Heart right ventricle (tissue), 16 donors: ENCODE data around the gene CAPN8. TPM values are rescaled to one million over a fixed set of nuclear protein-coding genes. Genes with fewer than 3 reads are reported as not detected.

Experiments
- ATAC-seq, 8 donors: fragments of 200-7000 bp; cut with Tn5 transposase; one replicate each; pipeline ENCODE4 v1.9.1; 2020; ENCODE audit warnings: mild to moderate bottlenecking in 8 of 8, moderate library complexity in 8 of 8, moderate number of reproducible peaks in 1 of 8
- DNase-seq, 2 donors: peaks; one replicate each; pipeline ENCODE4 v3.0.0-alpha.2; 2020
- H3K27ac ChIP-seq, 10 donors: fragments of 200-600 bp; sonication (generic) in 2 of 10; one replicate each; pipeline versions ENCODE4 v1.5.0 to v1.8.0; 2020 to 2022; ENCODE audit warnings: mild to moderate bottlenecking in 3 of 10
- H3K27me3 ChIP-seq, 7 donors: fragments of 200-600 bp; one replicate each; pipeline ENCODE4 v1.8.0; 2021 to 2022; ENCODE audit warnings: mild to moderate bottlenecking in 2 of 7
- H3K36me3 ChIP-seq, 9 donors: fragments of 200-600 bp; sonication (generic) in 1 of 9; one replicate each; pipeline versions ENCODE4 v1.5.0 to v1.8.0; 2020 to 2022; ENCODE audit warnings: mild to moderate bottlenecking in 2 of 9
- H3K4me1 ChIP-seq, 9 donors: fragments of 200-600 bp; sonication (generic) in 1 of 9; one replicate each; pipeline versions ENCODE4 v1.5.0 to v1.8.0; 2020 to 2022; ENCODE audit warnings: mild to moderate bottlenecking in 4 of 9
- H3K4me3 ChIP-seq, 10 donors: fragments of 200-600 bp; sonication (generic) in 2 of 10; one replicate each; pipeline versions ENCODE4 v1.5.0 to v1.8.0; 2020 to 2022; ENCODE audit warnings: mild to moderate bottlenecking in 7 of 10, moderate library complexity in 2 of 10
- H3K9me3 ChIP-seq, 11 donors: fragments of 200-600 bp in 10 of 11; sonication (generic) in 2 of 11; one replicate each; pipeline versions ENCODE4 v1.5.0 to v1.8.0; 2013 to 2022; ENCODE audit warnings: mild to moderate bottlenecking in 2 of 11, control low read depth in 1 of 11, moderate library complexity in 1 of 11
- CTCF ChIP-seq, 9 donors: fragments of 200-600 bp; sonication (generic) in 2 of 9; IDR thresholded peaks; one replicate each; pipeline versions ENCODE4 v1.5.0 to v1.8.0; 2021 to 2022; ENCODE audit warnings: antibody characterized with exemption in 9 of 9, mild to moderate bottlenecking in 5 of 9, moderate library complexity in 1 of 9
- WGBS, 2 donors: extraction: QIAGEN DNeasy Blood & Tissue Kit; methylation state at CpG; one replicate each; pipeline ENCODE4 v1.1.7; 2013; ENCODE audit warnings: inconsistent platforms in 1 of 2; 5-methylcytosine and 5-hydroxymethylcytosine counted together
- intact Hi-C, 10 donors: fragments of 100-400 bp; cut with DNase I; formaldehyde crosslinking; loops; one replicate each; pipeline versions ENCODE4 v1.11.1 to v1.14.2; 2022
- polyA plus RNA-seq, 2 donors: library from polyadenylated mRNA; stranded (reverse); fragments of 200-250 nt; gene quantifications; one replicate each; pipeline ENCODE4 v1.2.3, GENCODE V29; 2013
- total RNA-seq, 10 donors: library from RNA; stranded (reverse); fragmentation: NEBNext Ultra II Directional in 3 of 10; extraction: Animal tissue kit (Norgen Biotek cat#: 25700) in 3 of 10; gene quantifications; one replicate each; pipeline versions ENCODE4 v1.2.1 to v1.2.4, GENCODE V29; 2021 to 2023
- donor health status: Arrhythmogenic right ventricular cardiomyopathy.
- donor health status: ischemic (EF 13 %, LVEDD 7.1; RV severe dilation, severe dysfunction).
- donor health status: healthy with polysubstance abuse.
- donor health status: DM: no; HTN: yes; CAD: no.
- donor health status: DM: no; HTN: no; CAD: no.
- donor health status: ischemic (EF 25% LVEDD 6.9; RV normal size, moderate dysfunction).
- donor health status: ischemic (EF 25% LVEDD 5.7; RV mildly dilated, moderate dysfunction).
- donor health status: healthy.
- donor health status: DM: yes; HTN: yes; CAD: no.
- donor health status: Ischemic cardiomyopathy.
- donor health status: ischemic (EF 35%, LVEDD 5.7; RV mildly dilated, moderate dysfunction).
- donor health status: nonischemic (EF 11% LVEDD 7.7; RV severe dilation, severe dysfunction).
- donor health status: DM: yes; HTN: yes; CAD: no.
- donor health status: PGD.
- donor health status: ischemic (EF 29% LVEDD 5.4; RV normal size, mild dysfunction).
- donor health status: nonischemic (EF 23%, LVEDD 6.1; RV moderate dilation, normal function).

Gene CAPN8
- total and polyA plus RNA-seq, 12 donors = 0.10 TPM; not detected in 11

GRCh38 chr1:223503348-223503747 lies 162.2 kb downstream of the CAPN8 start:
- ATAC-seq = no peak
- Histone ChIP-seq H3K36me3 (no peaks in the 10 kb centered on the region), H3K4me1 (peaks cover 0 to 3% (median 0%) of the 10 kb centered on the region in 9 donors), H3K4me3 (no peak overlapping the region), H3K9me3 (no peaks in the 10 kb centered on the region), H3K27ac (no peak overlapping the region), H3K27me3 (no peaks in the 10 kb centered on the region)
- TF ChIP-seq CTCF (IDR thresholded peaks at IDR 0.05) = no peak
- intact Hi-C loops = no loop called here
- DNase-seq = no peak
- 84 to 93% methylated on average over 4 of the region's 4 CpGs for WGBS, 2 donors

- 75 to 77% methylated on average over 11 of the region's 11 CpGs for WGBS, 2 donors
- DNase-seq (no peak), ATAC-seq (no peak)
- no peaks in the 10 kb centered on the region for H3K36me3 ChIP-seq
- TF ChIP-seq CTCF (IDR thresholded peaks at IDR 0.05) = no peak
- no peak overlapping the region for H3K27ac ChIP-seq
- no peaks in the 10 kb centered on the region for H3K9me3 ChIP-seq
- H3K4me1 ChIP-seq = peaks cover 0 to 3% (median 0%) of the 10 kb centered on the region in 9 donors
- H3K4me3 ChIP-seq = no peak overlapping the region
- no peaks in the 10 kb centered on the region for H3K27me3 ChIP-seq
- intact Hi-C loops = no loop called here
Observed at GRCh38 chr1:223500560-223501425, 164.7 kb downstream of the CAPN8 start.

- intact Hi-C loops = no loop called here
- no peaks in the 10 kb centered on the region for H3K9me3 ChIP-seq
- 84 to 85% methylated on average over 6 of the region's 6 CpGs for WGBS, 2 donors
Observed at GRCh38 chr1:223496883-223497282, 168.6 kb downstream of the CAPN8 start.

More at GRCh38 chr1:223496883-223497282, 168.6 kb downstream of the CAPN8 start:
- no peaks in the 10 kb centered on the region for H3K36me3 ChIP-seq
- DNase-seq = no peak
- no peak for ATAC-seq
- peaks cover 0 to 3% (median 0%) of the 10 kb centered on the region in 9 donors for H3K4me1 ChIP-seq
- no peaks in the 10 kb centered on the region for H3K27me3 ChIP-seq
- no peak for TF ChIP-seq CTCF (IDR thresholded peaks at IDR 0.05)
- H3K27ac ChIP-seq = no peak overlapping the region
- H3K4me3 ChIP-seq = no peak overlapping the region
